ENCODE data around the gene MBOAT2.
"Not testable (repeated sequence)": the region's sequence is repeated elsewhere in the genome, so short reads cannot be mapped to it uniquely, and the experiment has no call there.

MBOAT2 gene

DNA sequence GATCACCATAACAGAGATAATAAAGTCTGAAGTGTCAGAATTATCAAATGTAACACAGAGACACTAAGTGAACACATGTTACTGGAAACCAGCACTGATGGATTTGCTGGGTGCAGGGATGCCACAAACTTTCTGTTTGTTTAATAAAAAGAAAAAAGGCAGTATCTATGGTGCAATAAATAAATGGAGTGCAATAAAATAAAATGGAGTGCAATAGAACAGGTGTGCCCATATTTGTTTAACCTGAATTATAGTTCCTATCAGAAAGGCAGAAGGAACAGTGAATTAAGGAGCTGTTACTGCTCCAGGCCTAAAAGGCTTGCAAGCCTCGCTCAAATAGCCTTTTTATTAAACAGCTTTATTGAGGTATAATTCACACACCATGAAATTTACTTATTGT, 85.1 kb downstream of the MBOAT2 start:
- Mint-ChIP-seq H3K27me3 (peaks cover 5% of the 10 kb centered on the region), H3K27ac (no peak overlapping the region)

GRCh38 chr2:8915941-8916340, 87.5 kb downstream of the MBOAT2 start:
- H3K27ac Mint-ChIP-seq: no peak overlapping the region
- H3K4me1 Mint-ChIP-seq: no peaks in the 10 kb centered on the region
- H3K36me3 Mint-ChIP-seq: no peaks in the 10 kb centered on the region
- H3K9me3 Mint-ChIP-seq: no peaks in the 10 kb centered on the region
- no peaks in the 10 kb centered on the region for H3K27me3 Mint-ChIP-seq
- no peak overlapping the region for H3K4me3 Mint-ChIP-seq

More for the DNA sequence above, 85.1 kb downstream of the MBOAT2 start:
- H3K36me3 Mint-ChIP-seq: no peaks in the 10 kb centered on the region
- H3K4me1 Mint-ChIP-seq: no peaks in the 10 kb centered on the region
- H3K4me3 Mint-ChIP-seq: no peak overlapping the region
- H3K9me3 Mint-ChIP-seq: no peaks in the 10 kb centered on the region

- H3K27me3 Mint-ChIP-seq, H3K9me3 Mint-ChIP-seq, H3K36me3 Mint-ChIP-seq, H3K4me1 Mint-ChIP-seq, H3K4me3 Mint-ChIP-seq, H3K27ac Mint-ChIP-seq: not testable (repeated sequence)
These were observed 89.7 kb downstream of the MBOAT2 start for GRCh38 chr2:8913767-8914166.

DNA sequence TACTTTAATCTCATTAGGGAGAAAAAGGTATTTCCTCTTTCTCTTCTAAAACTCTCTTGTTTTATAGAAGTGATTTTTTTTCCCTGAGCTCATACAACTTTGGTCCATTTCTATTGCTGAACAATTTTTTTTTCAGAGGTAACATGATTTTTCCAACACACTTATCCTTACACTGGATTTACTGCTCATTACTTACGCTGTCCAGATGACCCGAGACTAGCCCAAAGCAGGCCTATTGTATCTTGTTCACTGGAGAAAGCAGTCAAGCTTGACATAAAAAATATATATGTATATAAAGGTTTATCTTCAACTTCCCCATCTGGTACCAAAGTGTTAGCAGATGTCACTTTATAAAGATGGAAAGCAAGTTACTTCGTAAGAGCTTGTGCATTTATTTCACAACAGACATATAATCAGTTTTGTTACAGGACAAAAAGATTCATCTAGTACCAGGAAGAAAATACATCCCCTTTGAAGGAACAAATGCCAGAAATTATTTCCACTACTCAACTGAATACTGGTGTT, 95.7 kb downstream of the MBOAT2 start:
- Mint-ChIP-seq H3K27me3 (peaks cover 2% of the 10 kb centered on the region), H3K36me3 (peaks cover 7% of the 10 kb centered on the region), H3K4me1 (no peaks in the 10 kb centered on the region), H3K9me3 (peaks cover 6% of the 10 kb centered on the region), H3K27ac (no peak overlapping the region), H3K4me3 (no peak overlapping the region)

DNA sequence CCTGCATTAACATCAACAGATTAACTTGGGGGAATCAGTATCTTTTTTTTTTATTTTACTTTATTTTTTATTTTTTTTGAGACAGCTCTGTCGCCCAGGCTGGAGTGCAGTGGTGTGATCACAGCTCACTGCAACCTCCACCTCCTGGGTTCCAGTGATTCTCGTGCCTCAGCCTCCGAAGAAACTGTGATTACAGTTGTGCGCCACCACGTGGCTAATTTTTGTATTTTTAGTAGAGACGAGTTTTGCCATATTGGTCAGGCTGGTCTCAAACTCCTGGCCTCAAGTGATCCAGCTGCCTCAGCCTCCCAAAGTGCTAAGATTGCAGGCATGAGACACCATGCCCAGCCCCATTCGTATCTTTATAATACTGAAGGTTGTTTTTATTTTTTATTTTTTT, 99.6 kb downstream of the MBOAT2 start:
- not testable (repeated sequence) for H3K36me3 Mint-ChIP-seq, H3K27ac Mint-ChIP-seq, H3K9me3 Mint-ChIP-seq, H3K27me3 Mint-ChIP-seq, H3K4me3 Mint-ChIP-seq, H3K4me1 Mint-ChIP-seq

- H3K27me3 Mint-ChIP-seq, H3K4me3 Mint-ChIP-seq, H3K27ac Mint-ChIP-seq, H3K4me1 Mint-ChIP-seq, H3K36me3 Mint-ChIP-seq, H3K9me3 Mint-ChIP-seq: not testable (repeated sequence)
These were observed 100.7 kb downstream of the MBOAT2 start for GRCh38 chr2:8902757-8903156.

DNA sequence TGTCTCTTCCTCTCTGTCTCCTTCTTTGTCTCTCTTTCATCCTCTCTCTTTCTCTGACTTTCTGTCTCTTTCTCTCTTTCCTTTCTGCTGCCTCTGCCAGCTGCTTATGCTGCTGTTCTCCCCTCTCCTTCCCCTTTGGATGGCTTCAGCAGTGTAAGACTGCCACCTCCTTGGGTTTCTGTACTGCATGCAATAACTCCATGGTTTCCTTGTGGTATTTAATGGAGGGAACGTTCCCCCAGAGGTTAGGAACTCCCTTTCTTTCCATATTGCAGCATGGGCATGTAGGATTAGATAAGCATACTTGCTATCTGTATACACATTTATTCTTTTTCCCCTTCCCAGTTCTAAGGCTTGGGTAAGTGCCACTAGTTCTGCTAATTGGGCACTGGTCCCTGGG, 106.3 kb downstream of the MBOAT2 start:
- not testable (repeated sequence) for H3K27ac Mint-ChIP-seq, H3K4me3 Mint-ChIP-seq, H3K36me3 Mint-ChIP-seq, H3K4me1 Mint-ChIP-seq, H3K27me3 Mint-ChIP-seq, H3K9me3 Mint-ChIP-seq

DNA sequence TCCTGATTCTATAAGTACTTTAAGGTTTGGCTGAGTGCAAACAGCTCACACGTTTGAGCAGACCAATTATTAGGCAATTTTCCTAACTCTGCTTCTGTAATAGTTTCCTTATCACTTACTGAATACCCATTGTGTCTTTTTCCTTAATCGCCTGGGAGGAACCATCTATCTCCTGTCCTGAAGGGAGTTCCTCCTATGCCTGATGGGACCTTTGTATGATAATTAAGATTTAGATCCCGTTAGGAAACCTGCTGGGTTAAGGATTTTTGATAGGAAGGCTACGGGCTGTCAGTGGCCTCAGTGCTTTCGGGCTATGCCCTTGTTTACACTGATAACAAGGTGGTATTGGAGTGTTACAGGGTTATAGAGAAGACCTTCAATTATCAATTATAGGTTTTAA, 106.8 kb downstream of the MBOAT2 start:
- not testable (repeated sequence) for H3K27ac Mint-ChIP-seq, H3K36me3 Mint-ChIP-seq, H3K9me3 Mint-ChIP-seq, H3K4me1 Mint-ChIP-seq, H3K27me3 Mint-ChIP-seq, H3K4me3 Mint-ChIP-seq

- not testable (repeated sequence) for H3K9me3 Mint-ChIP-seq, H3K27me3 Mint-ChIP-seq, H3K36me3 Mint-ChIP-seq, H3K4me1 Mint-ChIP-seq, H3K27ac Mint-ChIP-seq, H3K4me3 Mint-ChIP-seq
These were observed 108.2 kb downstream of the MBOAT2 start for GRCh38 chr2:8895087-8895912.

DNA sequence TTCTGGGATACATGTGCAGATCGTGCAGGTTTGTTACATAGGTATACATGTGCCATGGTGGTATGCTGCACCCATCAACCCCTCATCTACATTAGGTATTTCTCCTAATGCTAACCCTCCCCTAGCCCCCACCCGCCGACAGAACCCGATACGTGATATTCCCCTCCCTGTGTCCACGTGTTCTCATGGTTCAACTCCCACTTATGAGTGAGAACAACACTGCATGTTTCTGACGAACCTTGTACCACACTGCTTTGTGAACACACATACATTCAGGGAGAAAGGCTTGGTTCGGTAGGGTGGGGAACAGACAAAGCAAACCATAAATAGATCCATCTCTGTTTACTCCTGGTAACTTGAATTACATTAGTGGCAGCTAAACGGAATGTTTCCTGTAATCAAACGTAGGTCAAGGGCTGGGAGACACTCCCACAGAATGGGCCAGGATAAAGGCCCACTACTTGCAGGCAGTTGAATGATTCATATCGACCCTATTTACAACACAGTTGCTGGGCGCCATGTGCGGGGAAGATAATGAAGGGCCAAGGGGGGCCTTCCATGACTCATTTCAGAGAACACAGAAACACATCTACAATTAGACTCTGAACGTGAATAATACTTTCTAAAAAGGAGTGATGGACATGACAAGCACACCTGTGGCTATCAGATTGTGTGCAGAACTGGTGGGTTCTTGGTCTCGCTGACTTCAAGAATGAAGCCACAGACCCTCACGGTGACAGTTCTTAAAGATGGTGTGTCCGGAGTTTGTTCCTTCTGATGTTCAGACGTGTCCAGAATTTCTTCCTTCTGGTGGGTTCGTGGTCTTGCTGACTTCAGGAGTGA, 109.3 kb downstream of the MBOAT2 start:
- no peak overlapping the region for H3K27ac Mint-ChIP-seq
- H3K36me3 Mint-ChIP-seq: no peaks in the 10 kb centered on the region
- H3K9me3 Mint-ChIP-seq: no peaks in the 10 kb centered on the region
- no peak overlapping the region for H3K4me3 Mint-ChIP-seq
- no peaks in the 10 kb centered on the region for H3K4me1 Mint-ChIP-seq
- no peaks in the 10 kb centered on the region for H3K27me3 Mint-ChIP-seq

- no peak overlapping the region for H3K4me3 Mint-ChIP-seq
- H3K9me3 Mint-ChIP-seq: no peaks in the 10 kb centered on the region
- H3K27ac Mint-ChIP-seq: no peak overlapping the region
- no peaks in the 10 kb centered on the region for H3K36me3 Mint-ChIP-seq
- H3K4me1 Mint-ChIP-seq: no peaks in the 10 kb centered on the region
- H3K27me3 Mint-ChIP-seq: no peaks in the 10 kb centered on the region
These were observed 110.0 kb downstream of the MBOAT2 start for GRCh38 chr2:8893474-8893873.

GRCh38 chr2:8892111-8892510, 111.4 kb downstream of the MBOAT2 start:
- Mint-ChIP-seq H3K27me3 (no peaks in the 10 kb centered on the region), H3K27ac (no peak overlapping the region), H3K4me1 (no peaks in the 10 kb centered on the region), H3K9me3 (no peaks in the 10 kb centered on the region), H3K4me3 (no peak overlapping the region), H3K36me3 (no peaks in the 10 kb centered on the region)

DNA sequence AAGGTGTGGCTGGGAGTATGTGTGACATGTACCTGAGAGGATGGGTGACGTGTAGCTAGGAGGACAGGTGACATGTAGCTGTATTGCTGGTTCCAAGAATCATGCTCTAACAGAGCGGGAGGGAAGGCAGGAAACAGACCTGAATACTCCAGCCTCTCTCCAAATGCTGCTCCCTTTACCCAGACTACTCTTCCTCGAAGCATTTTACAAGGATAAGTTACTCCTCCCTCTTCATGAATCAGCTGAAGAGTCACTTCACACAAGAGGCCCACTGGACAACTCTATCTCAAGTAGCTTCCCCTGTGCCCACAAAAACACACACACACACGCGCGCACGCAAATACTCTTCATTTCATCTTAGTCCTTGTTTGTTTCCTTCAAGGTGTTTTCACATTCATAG, 113.5 kb downstream of the MBOAT2 start:
- no peaks in the 10 kb centered on the region for H3K36me3 Mint-ChIP-seq
- H3K27me3 Mint-ChIP-seq: no peaks in the 10 kb centered on the region
- no peaks in the 10 kb centered on the region for H3K4me1 Mint-ChIP-seq
- H3K9me3 Mint-ChIP-seq: no peaks in the 10 kb centered on the region
- no peak overlapping the region for H3K27ac Mint-ChIP-seq
- no peak overlapping the region for H3K4me3 Mint-ChIP-seq

DNA sequence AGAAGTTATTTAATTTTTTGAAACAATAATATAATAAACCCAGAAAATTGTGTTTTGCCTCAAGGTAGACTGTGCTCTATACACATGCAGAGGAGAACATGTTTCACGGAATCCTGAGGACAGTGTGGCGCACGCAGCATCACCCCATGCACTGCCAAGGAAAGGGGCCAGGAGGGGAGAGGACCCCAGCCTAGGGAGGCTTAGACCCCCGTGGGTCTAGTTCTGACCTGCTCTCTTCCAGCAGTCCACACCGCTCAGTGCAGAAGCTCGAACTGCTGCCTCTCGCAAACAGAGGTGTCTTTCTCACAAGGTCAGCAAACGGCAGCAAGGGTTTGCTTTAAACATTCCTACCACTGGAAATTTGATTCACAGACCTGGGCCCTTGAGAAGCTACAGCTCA, 114.5 kb downstream of the MBOAT2 start:
- no peaks in the 10 kb centered on the region for H3K9me3 Mint-ChIP-seq
- no peaks in the 10 kb centered on the region for H3K36me3 Mint-ChIP-seq
- no peak overlapping the region for H3K4me3 Mint-ChIP-seq
- H3K4me1 Mint-ChIP-seq: no peaks in the 10 kb centered on the region
- no peaks in the 10 kb centered on the region for H3K27me3 Mint-ChIP-seq
- no peak overlapping the region for H3K27ac Mint-ChIP-seq

GRCh38 chr2:8886876-8887275, 116.6 kb downstream of the MBOAT2 start:
- H3K4me1 Mint-ChIP-seq: no peaks in the 10 kb centered on the region
- H3K36me3 Mint-ChIP-seq: no peaks in the 10 kb centered on the region
- H3K4me3 Mint-ChIP-seq: no peak overlapping the region
- H3K9me3 Mint-ChIP-seq: no peaks in the 10 kb centered on the region
- H3K27ac Mint-ChIP-seq: peak overlapping the region; percentile 4
- no peaks in the 10 kb centered on the region for H3K27me3 Mint-ChIP-seq

GRCh38 chr2:8886202-8886518, 117.3 kb downstream of the MBOAT2 start:
- no peaks in the 10 kb centered on the region for H3K27me3 Mint-ChIP-seq
- no peak overlapping the region for H3K27ac Mint-ChIP-seq
- no peak overlapping the region for H3K4me3 Mint-ChIP-seq
- H3K9me3 Mint-ChIP-seq: no peaks in the 10 kb centered on the region
- no peaks in the 10 kb centered on the region for H3K4me1 Mint-ChIP-seq
- H3K36me3 Mint-ChIP-seq: no peaks in the 10 kb centered on the region
